Suprapubic skin (tissue), 4 donors: ENCODE results near the gene TCP11L2. TPM values are rescaled to one million over a fixed set of nuclear protein-coding genes. Genes with fewer than 3 reads are reported as not detected.
A peak's percentile ranks its signal among the peaks of the same experiment; 100 is the strongest.

ENCODE experiments used
- DNase-seq, 2 donors: peaks; one replicate each; pipeline ENCODE4 v3.0.0-alpha.2; 2019; ENCODE audit warnings: low spot score in 2 of 2
- H3K27ac ChIP-seq: fragments of 200-600 bp; sonication (generic); one replicate; pipeline ENCODE4 v1.5.1; 2019
- H3K27me3 ChIP-seq: fragments of 200-600 bp; sonication (generic); one replicate; pipeline ENCODE4 v1.5.1; 2019
- H3K36me3 ChIP-seq: fragments of 200-600 bp; sonication (generic); one replicate; pipeline ENCODE4 v1.5.1; 2019
- H3K4me1 ChIP-seq: fragments of 200-600 bp; sonication (generic); one replicate; pipeline ENCODE4 v1.5.1; 2019
- H3K4me3 ChIP-seq: fragments of 200-600 bp; sonication (generic); one replicate; pipeline ENCODE4 v1.5.1; 2019; ENCODE audit warnings: mild to moderate bottlenecking
- H3K9me3 ChIP-seq: fragments of 200-600 bp; sonication (generic); one replicate; pipeline ENCODE4 v1.5.1; 2019
- EP300 ChIP-seq: sonication (generic); formaldehyde crosslinking; IDR thresholded peaks from one replicate; pipeline ENCODE4 v1.6.1; 2017; ENCODE audit warnings: antibody characterized with exemption
- POLR2A ChIP-seq, 2 donors: fragments of 450-650 bp; IDR thresholded peaks; one replicate each; pipeline ENCODE4 v1.6.1; 2017; ENCODE audit warnings: antibody characterized with exemption in 2 of 2, mild to moderate bottlenecking in 2 of 2, moderate library complexity in 2 of 2
- POLR2AphosphoS5 ChIP-seq, 3 donors: sonication (generic); formaldehyde crosslinking; IDR thresholded peaks; one replicate each; pipeline ENCODE4 v1.6.1; 2017; ENCODE audit warnings: antibody characterized with exemption in 3 of 3
- WGBS: methylation state at CpG from one replicate; pipeline ENCODE4 v1.1.5; 2018; 5-methylcytosine and 5-hydroxymethylcytosine counted together
- total RNA-seq, 4 donors: library from RNA; depleted of rRNA; stranded (reverse); fragments of >200 nt; gene quantifications; one replicate each; pipeline ENCODE4 v1.1.0, GENCODE V29; 2016
- TF ChIP-seq, protein P1 (sequence below), 2 donors: fragments of 200-600 bp in 1 of 2; fragments of 450-650 bp in 1 of 2; sonication (generic) in 1 of 2; IDR thresholded peaks; one replicate each; pipeline ENCODE4 v1.5.1; 2016 to 2019; ENCODE audit warnings: antibody characterized with exemption in 2 of 2, mild to moderate bottlenecking in 1 of 2, moderate library complexity in 1 of 2

The TCP11L2 gene
- total RNA-seq, result 10 to 100 TPM; 38.1 to 70.6 (median 61.2) TPM

- H3K4me1 ChIP-seq, result peaks cover 77% of the 10 kb centered on the region
Measured at GRCh38 chr12:106302401-106303201, at the start of gene TCP11L2. Gene TCP11L2, plus strand, starts transcription at chr12:106302733. Its CDS starts 8,343 bp downstream, at chr12:106311076.

DNA sequence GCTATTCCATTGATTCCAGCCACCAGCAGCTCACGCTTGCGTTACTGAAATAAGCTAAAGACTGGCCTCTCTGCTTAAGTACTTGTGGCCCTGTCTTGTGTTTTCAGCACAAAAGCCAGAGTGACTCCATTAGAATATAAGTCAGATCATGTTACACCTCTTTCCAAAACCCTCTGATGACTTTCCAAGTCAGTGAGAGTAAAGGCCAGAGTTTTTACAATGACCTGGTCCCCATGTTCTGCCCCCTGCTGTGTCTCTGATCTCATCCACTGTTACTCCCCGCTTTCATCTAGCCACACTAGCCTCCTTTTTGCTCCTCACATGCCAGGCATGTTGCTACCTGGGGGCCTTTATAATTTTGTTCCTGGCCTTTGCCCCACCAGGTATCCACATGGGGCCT lies 47.8 kb upstream of the TCP11L2 start:
- H3K27me3 ChIP-seq, result no peaks in the 10 kb centered on the region
- no peaks in the 10 kb centered on the region for H3K36me3 ChIP-seq
- DNase-seq, result peak in 1 of 2 donors; percentile 8
- peaks cover 3% of the 10 kb centered on the region for H3K4me1 ChIP-seq
- H3K9me3 ChIP-seq, result no peaks in the 10 kb centered on the region
- H3K4me3 ChIP-seq, result no peak overlapping the region
- H3K27ac ChIP-seq, result no peak overlapping the region
- TF ChIP-seq, protein P1, sequence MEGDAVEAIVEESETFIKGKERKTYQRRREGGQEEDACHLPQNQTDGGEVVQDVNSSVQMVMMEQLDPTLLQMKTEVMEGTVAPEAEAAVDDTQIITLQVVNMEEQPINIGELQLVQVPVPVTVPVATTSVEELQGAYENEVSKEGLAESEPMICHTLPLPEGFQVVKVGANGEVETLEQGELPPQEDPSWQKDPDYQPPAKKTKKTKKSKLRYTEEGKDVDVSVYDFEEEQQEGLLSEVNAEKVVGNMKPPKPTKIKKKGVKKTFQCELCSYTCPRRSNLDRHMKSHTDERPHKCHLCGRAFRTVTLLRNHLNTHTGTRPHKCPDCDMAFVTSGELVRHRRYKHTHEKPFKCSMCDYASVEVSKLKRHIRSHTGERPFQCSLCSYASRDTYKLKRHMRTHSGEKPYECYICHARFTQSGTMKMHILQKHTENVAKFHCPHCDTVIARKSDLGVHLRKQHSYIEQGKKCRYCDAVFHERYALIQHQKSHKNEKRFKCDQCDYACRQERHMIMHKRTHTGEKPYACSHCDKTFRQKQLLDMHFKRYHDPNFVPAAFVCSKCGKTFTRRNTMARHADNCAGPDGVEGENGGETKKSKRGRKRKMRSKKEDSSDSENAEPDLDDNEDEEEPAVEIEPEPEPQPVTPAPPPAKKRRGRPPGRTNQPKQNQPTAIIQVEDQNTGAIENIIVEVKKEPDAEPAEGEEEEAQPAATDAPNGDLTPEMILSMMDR (IDR thresholded peaks at IDR 0.05), result no peak
- no peak for TF ChIP-seq EP300
- no peak for TF ChIP-seq POLR2A (IDR thresholded peaks at IDR 0.05)
- TF ChIP-seq POLR2AphosphoS5 (IDR thresholded peaks at IDR 0.05), result no peak
- 91% methylated on average over 3 of the region's 3 CpGs for WGBS

More at GRCh38 chr12:106302401-106303201, at the start of gene TCP11L2:
- DNase-seq, result peak; percentile 94 to 96
- TF ChIP-seq POLR2AphosphoS5 (IDR thresholded peaks at IDR 0.05), result peak in 2 of 3 donors; percentile 76 to 94
- no peak for TF ChIP-seq EP300
- TF ChIP-seq, protein P1 (IDR thresholded peaks at IDR 0.05), result no peak
- TF ChIP-seq POLR2A (IDR thresholded peaks at IDR 0.05), result peak in 1 of 2 donors; percentile 77
- Histone ChIP-seq H3K27me3 (no peaks in the 10 kb centered on the region), H3K4me3 (peak within 1 kb of the TSS; percentile 100), H3K9me3 (no peaks in the 10 kb centered on the region), H3K36me3 (no peaks in the 10 kb centered on the region), H3K27ac (peak within 1 kb of the TSS; percentile 100)
- WGBS, result 0% methylated on average over 40 of the region's 76 CpGs

GRCh38 chr12:106255493-106255892 lies 47.0 kb upstream of the TCP11L2 start:
- Histone ChIP-seq H3K9me3 (no peaks in the 10 kb centered on the region), H3K27me3 (no peaks in the 10 kb centered on the region), H3K4me3 (no peak overlapping the region), H3K4me1 (no peaks in the 10 kb centered on the region), H3K27ac (no peak overlapping the region), H3K36me3 (no peaks in the 10 kb centered on the region)
- DNase-seq, result no peak
- TF ChIP-seq POLR2A (IDR thresholded peaks at IDR 0.05), result no peak
- TF ChIP-seq POLR2AphosphoS5 (IDR thresholded peaks at IDR 0.05), result no peak
- no peak for TF ChIP-seq EP300
- TF ChIP-seq, protein P1 (IDR thresholded peaks at IDR 0.05), result no peak
- WGBS, result 88% methylated on average over 3 of the region's 3 CpGs

GRCh38 chr12:106255952-106256351 lies 46.6 kb upstream of the TCP11L2 start:
- H3K4me3 ChIP-seq, result no peak overlapping the region
- no peaks in the 10 kb centered on the region for H3K27me3 ChIP-seq
- H3K4me1 ChIP-seq, result no peaks in the 10 kb centered on the region
- H3K36me3 ChIP-seq, result no peaks in the 10 kb centered on the region
- H3K9me3 ChIP-seq, result no peaks in the 10 kb centered on the region
- WGBS, result 66% methylated on average over 5 of the region's 5 CpGs
- TF ChIP-seq, protein P1 (IDR thresholded peaks at IDR 0.05), result no peak
- no peak for TF ChIP-seq POLR2AphosphoS5 (IDR thresholded peaks at IDR 0.05)
- no peak for TF ChIP-seq POLR2A (IDR thresholded peaks at IDR 0.05)
- no peak for TF ChIP-seq EP300
- no peak for DNase-seq
- no peak overlapping the region for H3K27ac ChIP-seq

- H3K9me3 ChIP-seq, result no peaks in the 10 kb centered on the region
- DNase-seq, result no peak
- H3K36me3 ChIP-seq, result no peaks in the 10 kb centered on the region
- H3K27me3 ChIP-seq, result no peaks in the 10 kb centered on the region
- no peaks in the 10 kb centered on the region for H3K4me1 ChIP-seq
- no peak overlapping the region for H3K4me3 ChIP-seq
- TF ChIP-seq, protein P1 (IDR thresholded peaks at IDR 0.05), result no peak
- TF ChIP-seq POLR2A (IDR thresholded peaks at IDR 0.05), result no peak
- no peak overlapping the region for H3K27ac ChIP-seq
Measured at GRCh38 chr12:106256524-106256923, 46.0 kb upstream of the TCP11L2 start.
